Adrenal gland (tissue), 5 donors: ENCODE results near the gene CDK14.

Experiments used
- POLR2A ChIP-seq, 2 donors: fragments of 450-650 bp; IDR thresholded peaks; one replicate each; pipeline ENCODE4 v1.6.1; 2017; ENCODE audit warnings: antibody characterized with exemption in 2 of 2, mild to moderate bottlenecking in 2 of 2, moderate library complexity in 1 of 2
- TF ChIP-seq, protein P1 (sequence below), 6 experiments: fragments of 450-650 bp in 4 of 6; fragments of 200-600 bp in 2 of 6; sonication (generic) in 1 of 6; IDR thresholded peaks; 1 replicate in 5 of 6; 2 replicates in 1 of 6; pipeline versions ENCODE4 v1.5.1 to v1.8.0; 2016 to 2021; ENCODE audit warnings: antibody characterized with exemption in 6 of 6, mild to moderate bottlenecking in 2 of 6, moderate library complexity in 1 of 6
- donor health status: DM: no; HTN: no; CAD: no.

DNA sequence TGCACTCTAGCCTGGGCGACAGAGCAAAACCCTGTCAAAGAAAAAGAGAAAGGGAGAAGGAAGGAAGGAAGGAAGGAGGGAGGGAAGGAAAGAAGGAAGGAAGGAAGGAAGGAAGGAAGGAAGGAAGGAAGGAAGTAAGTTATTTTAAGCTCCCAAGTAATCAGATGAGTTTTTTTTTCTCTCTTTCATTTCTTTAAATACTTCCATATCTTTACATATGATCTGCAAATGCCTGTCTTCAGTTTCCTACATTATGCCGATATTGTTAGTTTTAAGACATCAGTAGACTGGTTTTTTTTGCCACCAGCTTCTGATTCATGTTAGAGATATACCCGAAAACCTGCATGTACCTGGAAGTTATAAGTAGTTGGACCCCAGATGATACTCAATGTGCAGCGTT, 495.5 kb downstream of the CDK14 start:
- TF ChIP-seq POLR2A (IDR thresholded peaks at IDR 0.05): no peak
- TF ChIP-seq, protein P1, sequence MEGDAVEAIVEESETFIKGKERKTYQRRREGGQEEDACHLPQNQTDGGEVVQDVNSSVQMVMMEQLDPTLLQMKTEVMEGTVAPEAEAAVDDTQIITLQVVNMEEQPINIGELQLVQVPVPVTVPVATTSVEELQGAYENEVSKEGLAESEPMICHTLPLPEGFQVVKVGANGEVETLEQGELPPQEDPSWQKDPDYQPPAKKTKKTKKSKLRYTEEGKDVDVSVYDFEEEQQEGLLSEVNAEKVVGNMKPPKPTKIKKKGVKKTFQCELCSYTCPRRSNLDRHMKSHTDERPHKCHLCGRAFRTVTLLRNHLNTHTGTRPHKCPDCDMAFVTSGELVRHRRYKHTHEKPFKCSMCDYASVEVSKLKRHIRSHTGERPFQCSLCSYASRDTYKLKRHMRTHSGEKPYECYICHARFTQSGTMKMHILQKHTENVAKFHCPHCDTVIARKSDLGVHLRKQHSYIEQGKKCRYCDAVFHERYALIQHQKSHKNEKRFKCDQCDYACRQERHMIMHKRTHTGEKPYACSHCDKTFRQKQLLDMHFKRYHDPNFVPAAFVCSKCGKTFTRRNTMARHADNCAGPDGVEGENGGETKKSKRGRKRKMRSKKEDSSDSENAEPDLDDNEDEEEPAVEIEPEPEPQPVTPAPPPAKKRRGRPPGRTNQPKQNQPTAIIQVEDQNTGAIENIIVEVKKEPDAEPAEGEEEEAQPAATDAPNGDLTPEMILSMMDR (IDR thresholded peaks at IDR 0.05): no peak
